ENCODE measurements around the gene ACSM3. TPM values are rescaled to one million over a fixed set of nuclear protein-coding genes. Genes with fewer than 3 reads are reported as not detected.
"Not testable (repeated sequence)": the region's sequence is repeated elsewhere in the genome, so short reads cannot be mapped to it uniquely, and the experiment has no call there.

ACSM3 gene
- total and polyA plus RNA-seq, 3 donors from 2014 or later, result 41.1 to 120 (median 68.0) TPM

DNA sequence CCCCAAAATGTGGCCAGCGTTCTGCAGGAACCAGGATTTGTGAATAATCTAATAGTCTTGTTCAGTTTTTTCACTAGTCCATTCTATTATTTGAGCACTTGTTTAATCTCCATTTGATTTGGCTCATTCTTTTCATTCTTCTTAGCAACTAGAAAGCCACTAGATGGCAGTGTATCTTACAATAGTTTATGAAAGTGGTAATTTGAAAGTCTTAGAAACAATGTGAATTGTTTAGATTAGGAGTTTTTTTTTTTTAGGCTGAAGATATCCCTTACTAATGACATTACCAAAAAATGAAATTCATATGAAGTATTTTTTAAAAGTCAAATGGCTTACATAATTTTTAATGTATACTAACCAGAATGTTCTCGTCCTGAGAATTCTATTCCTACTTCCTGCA lies 35.8 kb downstream of the ACSM3 start:
- TF ChIP-seq POLR2A (IDR thresholded peaks at IDR 0.05), result no peak
- TF ChIP-seq CTCF (IDR thresholded peaks at IDR 0.05), result peak in 2 of 3 experiments; percentile 33 to 60
- Histone ChIP-seq H3K4me1 (no peaks in the 10 kb centered on the region), H3K36me3 (ENCODE audit: low read depth, missing control alignments) (no peaks in the 10 kb centered on the region), H3K27me3 (no peaks in the 10 kb centered on the region), H3K27ac (no peak overlapping the region), H3K9me3 (no peaks in the 10 kb centered on the region), H3K4me3 (no peak overlapping the region)
- DNase-seq, result no peak
- 67 to 70% methylated on average over 2 of the region's 2 CpGs for WGBS, 2 donors
- intact Hi-C loops (cut with DNase I; ENCODE audit: low total_unique reads), result no loop called here

DNA sequence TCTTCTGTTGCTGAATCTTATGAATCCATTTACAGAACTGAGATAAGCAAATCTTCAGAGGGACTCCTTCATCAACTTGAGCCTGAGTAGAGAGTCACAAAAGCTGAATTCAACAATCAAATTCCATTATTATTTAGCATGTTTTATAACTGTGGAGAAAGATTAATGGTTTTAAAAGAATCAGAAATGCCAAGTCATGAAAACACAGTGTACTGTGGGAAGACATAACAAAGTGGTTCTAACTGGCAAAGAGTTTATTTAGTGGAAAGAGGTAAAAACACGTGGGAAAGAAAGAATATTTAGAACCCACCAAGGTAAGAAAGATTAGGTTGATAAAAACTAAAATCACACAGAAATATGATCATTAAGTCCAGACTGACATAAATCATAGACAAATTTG lies 37.5 kb downstream of the ACSM3 start:
- no peak for DNase-seq
- Histone ChIP-seq H3K4me1 (no peaks in the 10 kb centered on the region), H3K4me3 (no peak overlapping the region), H3K36me3 (ENCODE audit: low read depth, missing control alignments) (no peaks in the 10 kb centered on the region), H3K9me3 (no peaks in the 10 kb centered on the region), H3K27ac (no peak overlapping the region), H3K27me3 (no peaks in the 10 kb centered on the region)
- TF ChIP-seq CTCF (IDR thresholded peaks at IDR 0.05), result no peak
- TF ChIP-seq POLR2A (IDR thresholded peaks at IDR 0.05), result no peak
- WGBS, 2 donors, result 41 to 54% methylated on average over 1 of the region's 1 CpG
- intact Hi-C loops (cut with DNase I; ENCODE audit: low total_unique reads), result no loop called here

DNA sequence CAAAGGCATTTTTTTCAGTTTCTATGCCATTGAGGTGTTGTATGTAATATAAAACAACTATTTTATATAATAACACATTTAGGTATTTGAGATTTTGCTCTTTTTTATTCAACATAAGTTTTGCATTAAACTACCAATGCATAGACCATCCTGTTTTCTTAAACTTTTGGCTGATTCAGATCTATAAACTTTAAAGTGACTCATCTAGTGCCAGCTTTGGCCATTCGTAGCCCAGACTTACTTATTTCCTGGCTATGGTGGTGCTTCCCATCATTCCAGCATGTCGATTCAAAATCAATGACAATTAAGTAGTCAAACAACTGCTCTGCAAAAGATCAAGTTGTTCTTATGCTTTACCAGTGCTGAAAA lies 39.4 kb downstream of the ACSM3 start:
- H3K4me1 ChIP-seq, result no peaks in the 10 kb centered on the region
- H3K27ac ChIP-seq, result no peak overlapping the region
- no peak for TF ChIP-seq CTCF (IDR thresholded peaks at IDR 0.05)
- no peak for TF ChIP-seq POLR2A (IDR thresholded peaks at IDR 0.05)
- WGBS, 2 donors, result 92 to 95% methylated on average over 2 of the region's 2 CpGs
- no peaks in the 10 kb centered on the region for H3K9me3 ChIP-seq
- no peaks in the 10 kb centered on the region for H3K27me3 ChIP-seq
- intact Hi-C loops (cut with DNase I; ENCODE audit: low total_unique reads), result no loop called here
- no peak overlapping the region for H3K4me3 ChIP-seq
- no peaks in the 10 kb centered on the region for H3K36me3 ChIP-seq (ENCODE audit: low read depth, missing control alignments)
- no peak for DNase-seq

DNA sequence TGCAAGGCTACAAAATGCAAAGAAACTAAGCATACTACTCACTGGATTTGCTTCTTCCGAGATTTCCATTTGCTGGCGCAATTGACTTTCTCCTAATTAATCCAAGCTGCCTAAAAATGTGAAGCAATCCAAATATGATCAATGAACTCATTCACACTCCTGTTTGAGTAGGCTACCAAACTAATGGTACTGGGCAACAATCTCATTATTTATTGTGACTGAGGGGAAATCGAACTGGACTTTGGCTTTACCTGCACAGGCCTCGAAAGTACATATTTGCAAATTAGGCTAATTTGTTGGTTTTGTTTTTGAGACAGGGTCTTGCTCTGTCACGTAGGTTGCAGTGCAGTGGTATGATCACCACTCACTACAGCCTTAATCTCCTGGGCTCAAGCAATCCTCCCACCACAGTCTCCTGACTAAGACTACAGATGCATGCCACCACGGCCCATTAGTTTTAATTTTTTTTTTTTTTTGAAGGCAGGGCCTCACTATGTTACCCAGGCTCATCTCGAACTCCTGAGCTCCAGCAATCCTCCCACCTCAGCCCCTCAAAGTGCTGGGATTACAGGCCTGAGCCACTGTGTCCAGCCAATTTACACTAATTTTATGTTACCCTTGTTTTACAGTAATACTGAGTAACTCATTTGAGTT lies 39.9 kb downstream of the ACSM3 start:
- Histone ChIP-seq H3K4me3 (no peak overlapping the region), H3K4me1 (no peaks in the 10 kb centered on the region), H3K36me3 (ENCODE audit: low read depth, missing control alignments) (no peaks in the 10 kb centered on the region), H3K9me3 (no peaks in the 10 kb centered on the region), H3K27me3 (no peaks in the 10 kb centered on the region), H3K27ac (no peak overlapping the region)
- no peak for DNase-seq
- 88 to 93% methylated on average over 7 of the region's 7 CpGs for WGBS, 2 donors
- TF ChIP-seq POLR2A (IDR thresholded peaks at IDR 0.05), result no peak
- TF ChIP-seq CTCF (IDR thresholded peaks at IDR 0.05), result no peak
- intact Hi-C loops (cut with DNase I; ENCODE audit: low total_unique reads), result no loop called here

- intact Hi-C loops (cut with DNase I; ENCODE audit: low total_unique reads); H3K36me3 ChIP-seq (ENCODE audit: low read depth, missing control alignments); H3K27me3 ChIP-seq; DNase-seq; H3K4me1 ChIP-seq; H3K9me3 ChIP-seq: not testable (repeated sequence)
- 1 to 6% methylated on average over 12 of the region's 12 CpGs for WGBS, 2 donors
- peak overlapping the region; percentile 88 to 91 for H3K27ac ChIP-seq
- peak overlapping the region; percentile 74 to 89 for H3K4me3 ChIP-seq
Measured at GRCh38 chr16:20805684-20806167, 41.9 kb downstream of the ACSM3 start.

All from testis (tissue), 3 donors.